RPMI7951 (cell line): ENCODE results near the gene NISCH. TPM values are rescaled to one million over a fixed set of nuclear protein-coding genes. Genes with fewer than 3 reads are reported as not detected.
A peak's percentile ranks its signal among the peaks of the same experiment; 100 is the strongest.

Experiments used
- DNase-seq: peaks from one replicate; pipeline ENCODE4 v3.0.0-alpha.2; 2012; ENCODE audit warnings: low read depth
- total RNA-seq: library from RNA; depleted of rRNA; stranded (reverse); fragments of >200 nt; shearing (Covaris generic); gene quantifications from 2 replicates; pipeline ENCODE4 v1.2.3, GENCODE V29; 2014

NISCH gene
- total RNA-seq, 1 experiment from 2014 or later: 21.4 TPM

GRCh38 chr3:52471371-52472238, 16.2 kb downstream of the NISCH start:
- peak; percentile 57 for DNase-seq

- no peak for DNase-seq
Observed at GRCh38 chr3:52472239-52473000, 17.0 kb downstream of the NISCH start.

GRCh38 chr3:52473026-52473425, 17.6 kb downstream of the NISCH start:
- DNase-seq: no peak

- no peak for DNase-seq
Observed at GRCh38 chr3:52477076-52477795, 21.8 kb downstream of the NISCH start.

- no peak for DNase-seq
Observed at GRCh38 chr3:52477796-52478095, 22.3 kb downstream of the NISCH start.

GRCh38 chr3:52479037-52479876, 23.9 kb downstream of the NISCH start:
- no peak for DNase-seq

GRCh38 chr3:52479877-52480575, 24.6 kb downstream of the NISCH start:
- no peak for DNase-seq

GRCh38 chr3:52480768-52481715, 25.6 kb downstream of the NISCH start:
- DNase-seq: no peak

- no peak for DNase-seq
Observed at GRCh38 chr3:52481819-52482521, 26.6 kb downstream of the NISCH start.

GRCh38 chr3:52483081-52483480, 27.7 kb downstream of the NISCH start:
- no peak for DNase-seq

GRCh38 chr3:52483577-52484381, 28.4 kb downstream of the NISCH start:
- DNase-seq: peak; percentile 20

GRCh38 chr3:52484680-52485461, 29.5 kb downstream of the NISCH start:
- no peak for DNase-seq

GRCh38 chr3:52487050-52487787, 31.8 kb downstream of the NISCH start:
- no peak for DNase-seq

GRCh38 chr3:52487788-52488691, 32.6 kb downstream of the NISCH start:
- no peak for DNase-seq

GRCh38 chr3:52488746-52489145, 33.3 kb downstream of the NISCH start:
- no peak for DNase-seq

GRCh38 chr3:52489453-52489852, 34.0 kb downstream of the NISCH start:
- no peak for DNase-seq
